ENCODE data around the gene CENPT.

The CENPT gene

GRCh38 chr16:67847064-67847861, at the start of gene CENPT:
Gene CENPT (minus strand): TSS chr16:67847693. CDS start chr16:67833859, 13,834 bp downstream.
- H3K27ac ChIP-seq (ENCODE audit: low read depth in 2 of 2, low read length in 2 of 2) = peak within 1 kb of the TSS; percentile 92 to 93
- H3K4me3 ChIP-seq (ENCODE audit: low read length in 2 of 2) = peak within 1 kb of the TSS; percentile 79 to 83
- peaks cover 41 to 42% of the 10 kb centered on the region in 2 donors for H3K4me1 ChIP-seq (ENCODE audit: control insufficient read depth in 2 of 2, insufficient read depth in 2 of 2, low read length in 2 of 2)
- H3K9me3 ChIP-seq (ENCODE audit: control insufficient read depth in 2 of 2, low read length in 2 of 2) = no peaks in the 10 kb centered on the region
- H3K36me3 ChIP-seq (ENCODE audit: control insufficient read depth in 2 of 2, insufficient read depth in 2 of 2, low read length in 2 of 2) = no peaks in the 10 kb centered on the region
- H3K27me3 ChIP-seq (ENCODE audit: control insufficient read depth in 2 of 2, insufficient read depth in 2 of 2, low read length in 2 of 2) = no peaks in the 10 kb centered on the region
- H3K9ac ChIP-seq (ENCODE audit: low read depth in 1 of 2, low read length in 2 of 2) = peak within 1 kb of the TSS; percentile 79

- Histone ChIP-seq H3K9me3 (ENCODE audit: control insufficient read depth in 2 of 2, low read length in 2 of 2) (no peaks in the 10 kb centered on the region), H3K4me1 (ENCODE audit: control insufficient read depth in 2 of 2, insufficient read depth in 2 of 2, low read length in 2 of 2) (peaks cover 21 to 26% of the 10 kb centered on the region in 2 donors), H3K36me3 (ENCODE audit: control insufficient read depth in 2 of 2, insufficient read depth in 2 of 2, low read length in 2 of 2) (no peaks in the 10 kb centered on the region), H3K27ac (ENCODE audit: low read depth in 2 of 2, low read length in 2 of 2) (no peak overlapping the region), H3K9ac (ENCODE audit: low read depth in 1 of 2, low read length in 2 of 2) (no peak overlapping the region), H3K4me3 (ENCODE audit: low read length in 2 of 2) (no peak overlapping the region), H3K27me3 (ENCODE audit: control insufficient read depth in 2 of 2, insufficient read depth in 2 of 2, low read length in 2 of 2) (no peaks in the 10 kb centered on the region)
These were observed 49.7 kb upstream of the CENPT start for GRCh38 chr16:67897231-67897630.

GRCh38 chr16:67893743-67894399, 46.4 kb upstream of the CENPT start:
- Histone ChIP-seq H3K9ac (ENCODE audit: low read depth in 1 of 2, low read length in 2 of 2) (peak overlapping the region; percentile 96 to 98), H3K36me3 (ENCODE audit: control insufficient read depth in 2 of 2, insufficient read depth in 2 of 2, low read length in 2 of 2) (no peaks in the 10 kb centered on the region), H3K4me3 (ENCODE audit: low read length in 2 of 2) (peak overlapping the region; percentile 89 to 91), H3K27me3 (ENCODE audit: control insufficient read depth in 2 of 2, insufficient read depth in 2 of 2, low read length in 2 of 2) (no peaks in the 10 kb centered on the region), H3K9me3 (ENCODE audit: control insufficient read depth in 2 of 2, low read length in 2 of 2) (no peaks in the 10 kb centered on the region), H3K27ac (ENCODE audit: low read depth in 2 of 2, low read length in 2 of 2) (peak overlapping the region; percentile 97 to 98), H3K4me1 (ENCODE audit: control insufficient read depth in 2 of 2, insufficient read depth in 2 of 2, low read length in 2 of 2) (peaks cover 16 to 19% of the 10 kb centered on the region in 2 donors)

GRCh38 chr16:67892899-67893742, 45.6 kb upstream of the CENPT start, which contains the start of gene PSKH1:
Gene PSKH1 (plus strand): TSS chr16:67893254. CDS start chr16:67908750, 15,496 bp downstream.
- H3K4me3 ChIP-seq (ENCODE audit: low read length in 2 of 2) = peak within 1 kb of the TSS; percentile 89 to 91
- H3K9ac ChIP-seq (ENCODE audit: low read depth in 1 of 2, low read length in 2 of 2) = peak within 1 kb of the TSS; percentile 96 to 98
- no peaks in the 10 kb centered on the region for H3K9me3 ChIP-seq (ENCODE audit: control insufficient read depth in 2 of 2, low read length in 2 of 2)
- no peaks in the 10 kb centered on the region for H3K36me3 ChIP-seq (ENCODE audit: control insufficient read depth in 2 of 2, insufficient read depth in 2 of 2, low read length in 2 of 2)
- peak within 1 kb of the TSS; percentile 97 to 98 for H3K27ac ChIP-seq (ENCODE audit: low read depth in 2 of 2, low read length in 2 of 2)
- no peaks in the 10 kb centered on the region for H3K27me3 ChIP-seq (ENCODE audit: control insufficient read depth in 2 of 2, insufficient read depth in 2 of 2, low read length in 2 of 2)
- H3K4me1 ChIP-seq (ENCODE audit: control insufficient read depth in 2 of 2, insufficient read depth in 2 of 2, low read length in 2 of 2) = peaks cover 16 to 19% of the 10 kb centered on the region in 2 donors

- Histone ChIP-seq H3K27ac (ENCODE audit: low read depth in 2 of 2, low read length in 2 of 2) (peak overlapping the region; percentile 28 to 97), H3K9ac (ENCODE audit: low read depth in 1 of 2, low read length in 2 of 2) (peak overlapping the region; percentile 60 to 70), H3K9me3 (ENCODE audit: control insufficient read depth in 2 of 2, low read length in 2 of 2) (no peaks in the 10 kb centered on the region), H3K36me3 (ENCODE audit: control insufficient read depth in 2 of 2, insufficient read depth in 2 of 2, low read length in 2 of 2) (no peaks in the 10 kb centered on the region), H3K4me1 (ENCODE audit: control insufficient read depth in 2 of 2, insufficient read depth in 2 of 2, low read length in 2 of 2) (peaks cover 16 to 19% of the 10 kb centered on the region in 2 donors), H3K27me3 (ENCODE audit: control insufficient read depth in 2 of 2, insufficient read depth in 2 of 2, low read length in 2 of 2) (no peaks in the 10 kb centered on the region), H3K4me3 (ENCODE audit: low read length in 2 of 2) (peak overlapping the region; percentile 66 to 87)
These were observed 44.9 kb upstream of the CENPT start for GRCh38 chr16:67892375-67892774.

GRCh38 chr16:67888331-67888730, 40.8 kb upstream of the CENPT start:
- peaks cover 6 to 19% of the 10 kb centered on the region in 2 donors for H3K36me3 ChIP-seq (ENCODE audit: control insufficient read depth in 2 of 2, insufficient read depth in 2 of 2, low read length in 2 of 2)
- peaks cover 3 to 7% of the 10 kb centered on the region in 2 donors for H3K4me1 ChIP-seq (ENCODE audit: control insufficient read depth in 2 of 2, insufficient read depth in 2 of 2, low read length in 2 of 2)
- H3K27ac ChIP-seq (ENCODE audit: low read depth in 2 of 2, low read length in 2 of 2) = no peak overlapping the region
- no peaks in the 10 kb centered on the region for H3K9me3 ChIP-seq (ENCODE audit: control insufficient read depth in 2 of 2, low read length in 2 of 2)
- H3K27me3 ChIP-seq (ENCODE audit: control insufficient read depth in 2 of 2, insufficient read depth in 2 of 2, low read length in 2 of 2) = no peaks in the 10 kb centered on the region
- no peak overlapping the region for H3K4me3 ChIP-seq (ENCODE audit: low read length in 2 of 2)
- no peak overlapping the region for H3K9ac ChIP-seq (ENCODE audit: low read depth in 1 of 2, low read length in 2 of 2)

- no peaks in the 10 kb centered on the region for H3K27me3 ChIP-seq (ENCODE audit: control insufficient read depth in 2 of 2, insufficient read depth in 2 of 2, low read length in 2 of 2)
- peaks cover 26 to 37% of the 10 kb centered on the region in 2 donors for H3K36me3 ChIP-seq (ENCODE audit: control insufficient read depth in 2 of 2, insufficient read depth in 2 of 2, low read length in 2 of 2)
- H3K9me3 ChIP-seq (ENCODE audit: control insufficient read depth in 2 of 2, low read length in 2 of 2) = no peaks in the 10 kb centered on the region
- no peak overlapping the region for H3K4me3 ChIP-seq (ENCODE audit: low read length in 2 of 2)
- no peak overlapping the region for H3K9ac ChIP-seq (ENCODE audit: low read depth in 1 of 2, low read length in 2 of 2)
- peaks cover 6 to 7% of the 10 kb centered on the region in 2 donors for H3K4me1 ChIP-seq (ENCODE audit: control insufficient read depth in 2 of 2, insufficient read depth in 2 of 2, low read length in 2 of 2)
- H3K27ac ChIP-seq (ENCODE audit: low read depth in 2 of 2, low read length in 2 of 2) = no peak overlapping the region
These were observed 38.9 kb upstream of the CENPT start for GRCh38 chr16:67886387-67886786.

- H3K4me1 ChIP-seq (ENCODE audit: control insufficient read depth in 2 of 2, insufficient read depth in 2 of 2, low read length in 2 of 2) = peaks cover 6 to 7% of the 10 kb centered on the region in 2 donors
- H3K27ac ChIP-seq (ENCODE audit: low read depth in 2 of 2, low read length in 2 of 2) = no peak overlapping the region
- peaks cover 30 to 41% of the 10 kb centered on the region in 2 donors for H3K36me3 ChIP-seq (ENCODE audit: control insufficient read depth in 2 of 2, insufficient read depth in 2 of 2, low read length in 2 of 2)
- H3K4me3 ChIP-seq (ENCODE audit: low read length in 2 of 2) = no peak overlapping the region
- no peaks in the 10 kb centered on the region for H3K27me3 ChIP-seq (ENCODE audit: control insufficient read depth in 2 of 2, insufficient read depth in 2 of 2, low read length in 2 of 2)
- H3K9ac ChIP-seq (ENCODE audit: low read depth in 1 of 2, low read length in 2 of 2) = no peak overlapping the region
- no peaks in the 10 kb centered on the region for H3K9me3 ChIP-seq (ENCODE audit: control insufficient read depth in 2 of 2, low read length in 2 of 2)
These were observed 38.5 kb upstream of the CENPT start for GRCh38 chr16:67885976-67886375.

GRCh38 chr16:67885545-67885944, 38.1 kb upstream of the CENPT start:
- H3K9me3 ChIP-seq (ENCODE audit: control insufficient read depth in 2 of 2, low read length in 2 of 2) = no peaks in the 10 kb centered on the region
- no peak overlapping the region for H3K27ac ChIP-seq (ENCODE audit: low read depth in 2 of 2, low read length in 2 of 2)
- no peak overlapping the region for H3K4me3 ChIP-seq (ENCODE audit: low read length in 2 of 2)
- no peak overlapping the region for H3K9ac ChIP-seq (ENCODE audit: low read depth in 1 of 2, low read length in 2 of 2)
- no peaks in the 10 kb centered on the region for H3K27me3 ChIP-seq (ENCODE audit: control insufficient read depth in 2 of 2, insufficient read depth in 2 of 2, low read length in 2 of 2)
- peaks cover 6 to 7% of the 10 kb centered on the region in 2 donors for H3K4me1 ChIP-seq (ENCODE audit: control insufficient read depth in 2 of 2, insufficient read depth in 2 of 2, low read length in 2 of 2)
- H3K36me3 ChIP-seq (ENCODE audit: control insufficient read depth in 2 of 2, insufficient read depth in 2 of 2, low read length in 2 of 2) = peaks cover 34 to 46% of the 10 kb centered on the region in 2 donors
